ENCODE measurements around the gene CISD1. TPM values are rescaled to one million over a fixed set of nuclear protein-coding genes. Genes with fewer than 3 reads are reported as not detected.
A peak's percentile ranks its signal among the peaks of the same experiment; 100 is the strongest.

Gene CISD1
- total RNA-seq, 1 experiment from 2014 or later, result 46.6 TPM

GRCh38 chr10:58266826-58267712 is 1.9 kb upstream of the CISD1 start:
- POLR2A ChIA-PET, result interaction anchor here (0.5 kb wide), 1 partner anchor 19 kb away, joined by 3 read pairs; no protein-coding TSS in a partner anchor
- peak overlapping the region; percentile 90 for H3K27ac Mint-ChIP-seq
- H3K4me3 Mint-ChIP-seq, result peak overlapping the region; percentile 95
- H3K27me3 Mint-ChIP-seq (ENCODE audit: low read depth), result no peaks in the 10 kb centered on the region
- H3K36me3 Mint-ChIP-seq, result peaks cover 5% of the 10 kb centered on the region; the same call in 1 of the 2 replicates
- peaks cover 45% of the 10 kb centered on the region for H3K4me1 Mint-ChIP-seq
- no peaks in the 10 kb centered on the region; the same call in 1 of the 2 replicates for H3K9me3 Mint-ChIP-seq
- ATAC-seq, result no peak
- peak; percentile 41 for DNase-seq (ENCODE audit: low spot score)
- CTCF ChIA-PET, result no interaction called here
- TF ChIP-seq IRF2 (CRISPR knock-in tag; IDR thresholded peaks at IDR 0.05; ENCODE audit: borderline replicate concordance, low read depth) (no peak), FOXJ3 (CRISPR knock-in tag; IDR thresholded peaks at IDR 0.05; ENCODE audit: borderline replicate concordance) (no peak), TEAD1 (CRISPR knock-in tag; IDR thresholded peaks at IDR 0.05) (no peak), CBFB (CRISPR knock-in tag; IDR thresholded peaks at IDR 0.05; ENCODE audit: low read depth) (no peak), RELA (CRISPR knock-in tag; IDR thresholded peaks at IDR 0.05; ENCODE audit: borderline replicate concordance) (peak; percentile 28; the same call in 1 of the 2 replicates), RORB (CRISPR knock-in tag; IDR thresholded peaks at IDR 0.05) (no peak), ERG (CRISPR knock-in tag; IDR thresholded peaks at IDR 0.05) (no peak), ZNF263 (CRISPR knock-in tag; IDR thresholded peaks at IDR 0.05; ENCODE audit: low read depth) (no peak), ETV6 (CRISPR knock-in tag; IDR thresholded peaks at IDR 0.05) (no peak), PREB (CRISPR knock-in tag; IDR thresholded peaks at IDR 0.05; ENCODE audit: borderline replicate concordance) (no peak), ZNF138 (CRISPR knock-in tag; conservative IDR thresholded peaks at IDR 0.05) (no peak), IRF1 (CRISPR knock-in tag; IDR thresholded peaks at IDR 0.05) (no peak), TP53 (CRISPR knock-in tag; IDR thresholded peaks at IDR 0.05) (no peak), ZSCAN18 (CRISPR knock-in tag; IDR thresholded peaks at IDR 0.05) (no peak), MYBL2 (CRISPR knock-in tag; IDR thresholded peaks at IDR 0.05) (no peak), ATF3 (CRISPR knock-in tag; conservative IDR thresholded peaks at IDR 0.05) (no peak), JAZF1 (CRISPR knock-in tag; IDR thresholded peaks at IDR 0.05) (no peak), ZNF416 (CRISPR knock-in tag; IDR thresholded peaks at IDR 0.05) (no peak)
- TF ChIP-seq, protein P1, sequence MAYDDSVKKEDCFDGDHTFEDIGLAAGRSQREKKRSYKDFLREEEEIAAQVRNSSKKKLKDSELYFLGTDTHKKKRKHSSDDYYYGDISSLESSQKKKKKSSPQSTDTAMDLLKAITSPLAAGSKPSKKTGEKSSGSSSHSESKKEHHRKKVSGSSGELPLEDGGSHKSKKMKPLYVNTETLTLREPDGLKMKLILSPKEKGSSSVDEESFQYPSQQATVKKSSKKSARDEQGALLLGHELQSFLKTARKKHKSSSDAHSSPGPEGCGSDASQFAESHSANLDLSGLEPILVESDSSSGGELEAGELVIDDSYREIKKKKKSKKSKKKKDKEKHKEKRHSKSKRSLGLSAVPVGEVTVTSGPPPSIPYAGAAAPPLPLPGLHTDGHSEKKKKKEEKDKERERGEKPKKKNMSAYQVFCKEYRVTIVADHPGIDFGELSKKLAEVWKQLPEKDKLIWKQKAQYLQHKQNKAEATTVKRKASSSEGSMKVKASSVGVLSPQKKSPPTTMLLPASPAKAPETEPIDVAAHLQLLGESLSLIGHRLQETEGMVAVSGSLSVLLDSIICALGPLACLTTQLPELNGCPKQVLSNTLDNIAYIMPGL (CRISPR knock-in tag; IDR thresholded peaks at IDR 0.05), result no peak
- TF ChIP-seq, protein P2, sequence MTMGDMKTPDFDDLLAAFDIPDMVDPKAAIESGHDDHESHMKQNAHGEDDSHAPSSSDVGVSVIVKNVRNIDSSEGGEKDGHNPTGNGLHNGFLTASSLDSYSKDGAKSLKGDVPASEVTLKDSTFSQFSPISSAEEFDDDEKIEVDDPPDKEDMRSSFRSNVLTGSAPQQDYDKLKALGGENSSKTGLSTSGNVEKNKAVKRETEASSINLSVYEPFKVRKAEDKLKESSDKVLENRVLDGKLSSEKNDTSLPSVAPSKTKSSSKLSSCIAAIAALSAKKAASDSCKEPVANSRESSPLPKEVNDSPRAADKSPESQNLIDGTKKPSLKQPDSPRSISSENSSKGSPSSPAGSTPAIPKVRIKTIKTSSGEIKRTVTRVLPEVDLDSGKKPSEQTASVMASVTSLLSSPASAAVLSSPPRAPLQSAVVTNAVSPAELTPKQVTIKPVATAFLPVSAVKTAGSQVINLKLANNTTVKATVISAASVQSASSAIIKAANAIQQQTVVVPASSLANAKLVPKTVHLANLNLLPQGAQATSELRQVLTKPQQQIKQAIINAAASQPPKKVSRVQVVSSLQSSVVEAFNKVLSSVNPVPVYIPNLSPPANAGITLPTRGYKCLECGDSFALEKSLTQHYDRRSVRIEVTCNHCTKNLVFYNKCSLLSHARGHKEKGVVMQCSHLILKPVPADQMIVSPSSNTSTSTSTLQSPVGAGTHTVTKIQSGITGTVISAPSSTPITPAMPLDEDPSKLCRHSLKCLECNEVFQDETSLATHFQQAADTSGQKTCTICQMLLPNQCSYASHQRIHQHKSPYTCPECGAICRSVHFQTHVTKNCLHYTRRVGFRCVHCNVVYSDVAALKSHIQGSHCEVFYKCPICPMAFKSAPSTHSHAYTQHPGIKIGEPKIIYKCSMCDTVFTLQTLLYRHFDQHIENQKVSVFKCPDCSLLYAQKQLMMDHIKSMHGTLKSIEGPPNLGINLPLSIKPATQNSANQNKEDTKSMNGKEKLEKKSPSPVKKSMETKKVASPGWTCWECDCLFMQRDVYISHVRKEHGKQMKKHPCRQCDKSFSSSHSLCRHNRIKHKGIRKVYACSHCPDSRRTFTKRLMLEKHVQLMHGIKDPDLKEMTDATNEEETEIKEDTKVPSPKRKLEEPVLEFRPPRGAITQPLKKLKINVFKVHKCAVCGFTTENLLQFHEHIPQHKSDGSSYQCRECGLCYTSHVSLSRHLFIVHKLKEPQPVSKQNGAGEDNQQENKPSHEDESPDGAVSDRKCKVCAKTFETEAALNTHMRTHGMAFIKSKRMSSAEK (CRISPR knock-in tag; IDR thresholded peaks at IDR 0.05; ENCODE audit: borderline replicate concordance), result no peak
- TF ChIP-seq, protein P3, sequence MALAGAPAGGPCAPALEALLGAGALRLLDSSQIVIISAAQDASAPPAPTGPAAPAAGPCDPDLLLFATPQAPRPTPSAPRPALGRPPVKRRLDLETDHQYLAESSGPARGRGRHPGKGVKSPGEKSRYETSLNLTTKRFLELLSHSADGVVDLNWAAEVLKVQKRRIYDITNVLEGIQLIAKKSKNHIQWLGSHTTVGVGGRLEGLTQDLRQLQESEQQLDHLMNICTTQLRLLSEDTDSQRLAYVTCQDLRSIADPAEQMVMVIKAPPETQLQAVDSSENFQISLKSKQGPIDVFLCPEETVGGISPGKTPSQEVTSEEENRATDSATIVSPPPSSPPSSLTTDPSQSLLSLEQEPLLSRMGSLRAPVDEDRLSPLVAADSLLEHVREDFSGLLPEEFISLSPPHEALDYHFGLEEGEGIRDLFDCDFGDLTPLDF (CRISPR knock-in tag; IDR thresholded peaks at IDR 0.05), result no peak
- TF ChIP-seq, protein P4, sequence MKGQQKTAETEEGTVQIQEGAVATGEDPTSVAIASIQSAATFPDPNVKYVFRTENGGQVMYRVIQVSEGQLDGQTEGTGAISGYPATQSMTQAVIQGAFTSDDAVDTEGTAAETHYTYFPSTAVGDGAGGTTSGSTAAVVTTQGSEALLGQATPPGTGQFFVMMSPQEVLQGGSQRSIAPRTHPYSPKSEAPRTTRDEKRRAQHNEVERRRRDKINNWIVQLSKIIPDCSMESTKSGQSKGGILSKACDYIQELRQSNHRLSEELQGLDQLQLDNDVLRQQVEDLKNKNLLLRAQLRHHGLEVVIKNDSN (CRISPR knock-in tag; IDR thresholded peaks at IDR 0.05), result no peak

Data from WTC11 (cell line).